T-cell (primary cell): ENCODE measurements around the gene RGS17. TPM values are rescaled to one million over a fixed set of nuclear protein-coding genes. Genes with fewer than 3 reads are reported as not detected.

Source experiments
- ATAC-seq, 4 experiments: fragments of 200-7000 bp in 3 of 4; fragments of 150-1000 bp in 1 of 4; cut with Tn5 transposase; replicated peaks in 1 of 4; 1 replicate in 3 of 4; 2 replicates in 1 of 4; pipeline ENCODE4 v1.10.0; 2021; ENCODE audit warnings: moderate library complexity in 3 of 4, mild to moderate bottlenecking in 2 of 4, moderate number of reproducible peaks in 1 of 4
- CTCF ChIA-PET, 2 donors: fragments of 300-600 bp; sonication (Branson Sonifier 250); formaldehyde crosslinking; loops; one replicate each; lab custom pipeline; 2022; ENCODE audit warnings: antibody characterized with exemption in 2 of 2; lab: Charles Lee
- POLR2A ChIA-PET, 2 donors: fragments of 300-600 bp; sonication (Branson Sonifier 250); formaldehyde crosslinking; loops; one replicate each; lab custom pipeline; 2022; ENCODE audit warnings: antibody characterized with exemption in 2 of 2; lab: Charles Lee
- DNase-seq, 35 experiments: peaks; one replicate each; pipeline versions ENCODE4 v3.0.0 to v3.0.0-alpha.2; 2013 to 2023
- H3K27ac ChIP-seq: one replicate; pipeline ENCODE4 v1.5.1; 2013; ENCODE audit warnings: low read length
- H3K27me3 ChIP-seq, 2 experiments: replicated peaks in 1 of 2; 1 replicate in 1 of 2; 2 replicates in 1 of 2; pipeline versions ENCODE4 v1.6.1 to v1.7.0; 2013; ENCODE audit warnings: low read length in 1 of 2, mixed read lengths in 1 of 2; ENCODE audit not compliant: control insufficient read depth in 2 of 2, insufficient read depth in 2 of 2; ENCODE audit errors: extremely low read depth in 1 of 2
- H3K36me3 ChIP-seq, 2 donors: 1 replicate in 1 of 2; 2 replicates in 1 of 2; pipeline versions ENCODE4 v1.6.1 to v1.7.0; 2013; ENCODE audit warnings: low read length in 1 of 2; ENCODE audit not compliant: control insufficient read depth in 2 of 2, insufficient read depth in 1 of 2; ENCODE audit errors: extremely low read depth in 1 of 2
- H3K4me1 ChIP-seq, 2 experiments: 1 replicate in 1 of 2; 2 replicates in 1 of 2; pipeline versions ENCODE4 v1.6.1 to v1.7.0; 2013; ENCODE audit warnings: low read length in 2 of 2, mixed read lengths in 1 of 2; ENCODE audit not compliant: insufficient read depth in 2 of 2, control insufficient read depth in 1 of 2; ENCODE audit errors: extremely low read depth in 1 of 2
- H3K4me3 ChIP-seq, 2 donors: 1 replicate in 1 of 2; 2 replicates in 1 of 2; pipeline versions ENCODE4 v1.5.1 to v1.7.0; 2013; ENCODE audit warnings: mild to moderate bottlenecking in 2 of 2, low read length in 1 of 2, moderate library complexity in 1 of 2; ENCODE audit not compliant: control insufficient read depth in 1 of 2; ENCODE audit errors: extremely low read depth in 1 of 2
- H3K9me3 ChIP-seq: 2 replicates; pipeline ENCODE4 v1.7.0; 2013
- H3K27ac Mint-ChIP-seq, 2 donors: one replicate each; pipeline ENCODE4 v1.8.0; 2020 to 2021; ENCODE audit warnings: mild to moderate bottlenecking in 2 of 2, mixed read lengths in 2 of 2
- H3K27me3 Mint-ChIP-seq, 2 donors: one replicate each; pipeline ENCODE4 v1.8.0; 2021 to 2022; ENCODE audit warnings: mixed read lengths in 2 of 2
- H3K36me3 Mint-ChIP-seq: one replicate; pipeline ENCODE4 v1.8.0; 2021; ENCODE audit warnings: mixed read lengths
- H3K4me1 Mint-ChIP-seq, 3 donors: one replicate each; pipeline ENCODE4 v1.8.0; 2020 to 2022; ENCODE audit warnings: mixed read lengths in 3 of 3, mild to moderate bottlenecking in 1 of 3
- H3K4me3 Mint-ChIP-seq, 3 donors: one replicate each; pipeline ENCODE4 v1.8.0; 2020 to 2022; ENCODE audit warnings: mild to moderate bottlenecking in 3 of 3, mixed read lengths in 3 of 3, moderate library complexity in 3 of 3
- H3K9me3 Mint-ChIP-seq, 3 donors: one replicate each; pipeline ENCODE4 v1.8.0; 2020 to 2022; ENCODE audit warnings: mixed read lengths in 3 of 3
- WGBS: methylation state at CpG from one replicate; pipeline ENCODE4 v1.1.5; 2013; ENCODE audit warnings: missing lambda C conversion rate; ENCODE audit not compliant: insufficient coverage; 5-methylcytosine and 5-hydroxymethylcytosine counted together
- total RNA-seq, 35 experiments: library from RNA in 6 of 35; stranded (reverse) in 6 of 35; fragments of 120-200 nt in 1 of 35; gene quantifications; one replicate each; pipeline versions ENCODE4 v1.2.1 to v1.2.4 and lab custom pipeline; 2013 to 2026

Gene RGS17
- total RNA-seq, 5 donors from 2014 or later (not counting 1 experiment from before 2014, with no cell fraction given): 0.09 to 0.30 TPM; not detected in 3

DNA sequence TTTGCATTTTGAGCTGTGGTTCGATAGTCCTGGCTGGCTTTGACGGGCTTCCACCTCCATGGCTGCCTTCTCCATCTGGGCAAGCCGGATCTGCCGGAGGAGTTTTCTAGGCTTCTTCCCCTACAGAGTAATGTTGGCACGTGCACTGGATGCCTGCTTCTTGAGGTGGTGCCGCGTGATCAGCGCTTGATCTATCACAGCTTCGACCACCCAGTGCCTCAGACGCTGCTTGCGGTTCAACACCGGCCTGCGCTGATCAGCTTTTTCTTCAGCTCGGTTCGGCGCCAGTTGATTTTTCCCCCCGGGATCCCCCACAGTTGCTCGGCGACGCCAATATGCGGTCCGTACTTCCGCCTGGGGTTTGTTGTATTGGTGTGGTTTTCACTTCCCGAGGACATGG lies 171.7 kb downstream of the RGS17 start:
- WGBS: 93% methylated on average over 11 of the region's 24 CpGs
- ChIA-PET CTCF (no interaction called here), POLR2A (no interaction called here)
- Mint-ChIP-seq H3K27me3 (peaks cover 15 to 25% of the 10 kb centered on the region in 2 donors), H3K27ac (no peak overlapping the region), H3K4me1 (no peaks in the 10 kb centered on the region), H3K4me3 (no peak overlapping the region), H3K9me3 (peaks cover 0 to 4% (median 0%) of the 10 kb centered on the region in 3 donors), H3K36me3 (no peaks in the 10 kb centered on the region)
- H3K27me3 ChIP-seq: peaks cover 0 to 9% of the 10 kb centered on the region in 2 experiments
- no peak for ATAC-seq
- no peaks in the 10 kb centered on the region for H3K36me3 ChIP-seq
- DNase-seq: no peak
- H3K9me3 ChIP-seq: no peaks in the 10 kb centered on the region
- no peak overlapping the region for H3K27ac ChIP-seq
- no peak overlapping the region for H3K4me3 ChIP-seq
- H3K4me1 ChIP-seq: no peaks in the 10 kb centered on the region

DNA sequence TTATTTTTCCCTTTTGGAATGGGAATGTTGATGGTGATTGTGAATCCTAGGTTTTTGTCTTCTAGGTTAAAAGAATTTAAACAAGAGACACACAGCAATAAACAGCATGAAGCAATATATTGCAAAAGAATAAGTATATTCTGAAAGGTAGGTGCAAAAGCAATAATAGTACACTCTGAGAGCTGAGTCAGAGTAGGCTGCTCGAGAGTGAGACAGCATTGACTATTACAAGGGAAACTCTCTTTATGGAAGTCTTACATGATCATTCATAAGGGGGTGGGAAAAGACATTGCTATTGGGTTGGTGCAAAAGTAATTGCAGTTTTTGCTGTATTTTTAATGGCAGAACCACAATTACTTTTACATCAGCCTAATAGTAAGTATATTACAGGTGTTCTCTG lies 173.3 kb downstream of the RGS17 start:
- no peak for DNase-seq
- CTCF ChIA-PET: interaction anchor here (1.2 to 2.0 kb wide), 2 partner anchors 10 kb away, joined by 4 to 10 read pairs; no protein-coding TSS in a partner anchor
- WGBS: no CpG with 5 or more reads among the region's 1 CpG

More for the DNA sequence above, 173.3 kb downstream of the RGS17 start:
- ATAC-seq: no peak
- Histone ChIP-seq H3K9me3 (no peaks in the 10 kb centered on the region), H3K36me3 (no peaks in the 10 kb centered on the region), H3K27ac (no peak overlapping the region), H3K27me3 (peaks cover 0 to 9% of the 10 kb centered on the region in 2 experiments), H3K4me3 (no peak overlapping the region), H3K4me1 (no peaks in the 10 kb centered on the region)
- POLR2A ChIA-PET: no interaction called here
- Mint-ChIP-seq H3K27ac (no peak overlapping the region), H3K4me3 (no peak overlapping the region), H3K4me1 (no peaks in the 10 kb centered on the region), H3K36me3 (no peaks in the 10 kb centered on the region), H3K27me3 (peaks cover 19 to 25% of the 10 kb centered on the region in 2 donors), H3K9me3 (no peaks in the 10 kb centered on the region)

Other genes starting within 250 kb of the RGS17 start
- gene FBXO5, start 148.2 kb downstream of the RGS17 start, total RNA-seq: 1 to 10 TPM; 4.4 to 9.3 (median 8.1) TPM
- gene MTRF1L, start 128.6 kb downstream of the RGS17 start, total RNA-seq: 10 to 100 TPM in 3 of 5 donors, 1 to 10 TPM in 2; 7.0 to 12.2 (median 11.0) TPM